Activated naive CD8-positive, alpha-beta T cell treated with anti-CD3 and anti-CD28 coated beads for 36 hours (primary cell): ENCODE results near the gene WSCD2. TPM values are rescaled to one million over a fixed set of nuclear protein-coding genes. Genes with fewer than 3 reads are reported as not detected.

Source experiments
- DNase-seq: peaks from one replicate; pipeline ENCODE4 v3.0.0; 2021
- H3K27ac Mint-ChIP-seq: one replicate; pipeline ENCODE4 v1.8.0; 2022; ENCODE audit warnings: mild to moderate bottlenecking, moderate library complexity, mixed read lengths
- H3K27me3 Mint-ChIP-seq: one replicate; pipeline ENCODE4 v1.8.0; 2022; ENCODE audit warnings: mild to moderate bottlenecking, mixed read lengths
- H3K36me3 Mint-ChIP-seq: one replicate; pipeline ENCODE4 v1.8.0; 2021; ENCODE audit warnings: mild to moderate bottlenecking, mixed read lengths
- H3K4me1 Mint-ChIP-seq: one replicate; pipeline ENCODE4 v1.8.0; 2021; ENCODE audit warnings: mixed read lengths
- H3K4me3 Mint-ChIP-seq: one replicate; pipeline ENCODE4 v1.8.0; 2022; ENCODE audit warnings: mild to moderate bottlenecking, moderate library complexity, mixed read lengths
- H3K9me3 Mint-ChIP-seq: one replicate; pipeline ENCODE4 v1.8.0; 2022; ENCODE audit warnings: mixed read lengths
- total RNA-seq, 2 experiments: library from RNA; stranded (reverse); gene quantifications; one replicate each; pipeline ENCODE4 v1.2.3, GENCODE V29; 2021

Gene WSCD2
- total RNA-seq, 2 experiments from 2014 or later, result not detected

- Mint-ChIP-seq H3K9me3 (peaks cover 2% of the 10 kb centered on the region), H3K36me3 (no peaks in the 10 kb centered on the region), H3K4me3 (no peak overlapping the region), H3K27ac (no peak overlapping the region), H3K27me3 (peaks cover 34% of the 10 kb centered on the region), H3K4me1 (peaks cover 6% of the 10 kb centered on the region)
- no peak for DNase-seq
Observed at GRCh38 chr12:108117902-108118301, 11.2 kb upstream of the WSCD2 start.

GRCh38 chr12:108119126-108119973 is 9.7 kb upstream of the WSCD2 start:
- H3K27me3 Mint-ChIP-seq, result peaks cover 32% of the 10 kb centered on the region
- no peak overlapping the region for H3K27ac Mint-ChIP-seq
- H3K4me3 Mint-ChIP-seq, result no peak overlapping the region
- peaks cover 6% of the 10 kb centered on the region for H3K4me1 Mint-ChIP-seq
- no peaks in the 10 kb centered on the region for H3K36me3 Mint-ChIP-seq
- no peak for DNase-seq
- H3K9me3 Mint-ChIP-seq, result peaks cover 2% of the 10 kb centered on the region

DNA sequence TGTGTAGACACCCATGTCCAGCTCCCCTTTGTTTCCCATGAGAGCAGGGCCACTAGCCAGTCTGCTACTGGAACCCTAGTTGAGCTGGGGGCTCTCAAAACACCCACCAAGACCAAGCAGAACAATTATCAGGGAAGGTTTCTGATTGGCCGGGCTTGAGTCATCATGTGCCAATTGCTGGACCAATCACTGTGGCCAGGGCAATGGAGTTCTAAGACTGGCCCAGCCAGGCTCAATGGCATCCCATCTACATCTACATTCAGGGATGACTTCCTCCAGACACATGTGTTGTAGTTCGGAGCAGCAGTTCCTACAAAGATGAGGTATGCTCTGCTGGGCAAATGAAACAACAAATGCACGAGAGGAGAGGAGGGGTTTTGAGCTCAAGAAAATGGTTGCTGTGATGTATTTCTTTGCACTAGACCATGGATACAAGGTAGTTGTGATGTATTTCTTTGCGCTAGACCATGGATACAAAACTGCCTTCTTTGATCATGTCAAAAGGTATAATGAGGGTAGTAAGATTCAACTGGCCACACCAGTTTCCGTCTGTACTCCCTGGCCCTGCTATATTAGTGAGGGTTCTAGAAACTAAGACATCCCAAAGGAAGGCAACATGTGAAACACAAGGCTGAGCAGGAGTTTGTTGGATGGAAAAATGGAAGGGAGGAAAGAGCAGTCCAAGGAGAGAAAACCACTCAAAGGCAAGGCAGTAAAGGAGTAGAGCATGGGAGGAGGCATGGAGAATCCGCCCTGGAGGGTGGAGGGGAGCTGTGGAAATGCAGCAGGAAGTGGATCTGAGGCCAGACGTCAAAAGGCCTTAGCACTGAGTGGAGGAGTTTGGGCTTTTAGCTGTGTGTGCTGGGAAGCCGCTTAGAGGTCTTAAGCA is 8.9 kb upstream of the WSCD2 start:
- peaks cover 2% of the 10 kb centered on the region for H3K9me3 Mint-ChIP-seq
- no peak overlapping the region for H3K4me3 Mint-ChIP-seq
- DNase-seq, result no peak
- peaks cover 26% of the 10 kb centered on the region for H3K27me3 Mint-ChIP-seq
- no peaks in the 10 kb centered on the region for H3K36me3 Mint-ChIP-seq
- no peak overlapping the region for H3K27ac Mint-ChIP-seq
- peaks cover 6% of the 10 kb centered on the region for H3K4me1 Mint-ChIP-seq

- Mint-ChIP-seq H3K27ac (no peak overlapping the region), H3K4me3 (no peak overlapping the region), H3K27me3 (peaks cover 26% of the 10 kb centered on the region), H3K36me3 (no peaks in the 10 kb centered on the region), H3K9me3 (peaks cover 2% of the 10 kb centered on the region), H3K4me1 (peaks cover 6% of the 10 kb centered on the region)
- DNase-seq, result no peak
Observed at GRCh38 chr12:108120863-108121165, 8.3 kb upstream of the WSCD2 start.

GRCh38 chr12:108121320-108121719 is 7.8 kb upstream of the WSCD2 start:
- Mint-ChIP-seq H3K36me3 (no peaks in the 10 kb centered on the region), H3K9me3 (peaks cover 2% of the 10 kb centered on the region), H3K4me1 (peaks cover 6% of the 10 kb centered on the region), H3K27me3 (peaks cover 25% of the 10 kb centered on the region), H3K4me3 (no peak overlapping the region), H3K27ac (no peak overlapping the region)
- no peak for DNase-seq

GRCh38 chr12:108121728-108122471 is 7.2 kb upstream of the WSCD2 start:
- H3K4me3 Mint-ChIP-seq, result no peak overlapping the region
- H3K36me3 Mint-ChIP-seq, result no peaks in the 10 kb centered on the region
- peaks cover 2% of the 10 kb centered on the region for H3K9me3 Mint-ChIP-seq
- H3K27ac Mint-ChIP-seq, result no peak overlapping the region
- no peak for DNase-seq
- H3K4me1 Mint-ChIP-seq, result peaks cover 6% of the 10 kb centered on the region
- H3K27me3 Mint-ChIP-seq, result peaks cover 30% of the 10 kb centered on the region

- Mint-ChIP-seq H3K27ac (no peak overlapping the region), H3K9me3 (peaks cover 2% of the 10 kb centered on the region), H3K27me3 (peaks cover 38% of the 10 kb centered on the region), H3K4me3 (no peak overlapping the region), H3K4me1 (peaks cover 6% of the 10 kb centered on the region), H3K36me3 (no peaks in the 10 kb centered on the region)
- no peak for DNase-seq
Observed at GRCh38 chr12:108122644-108123043, 6.4 kb upstream of the WSCD2 start.

- peaks cover 2% of the 10 kb centered on the region for H3K9me3 Mint-ChIP-seq
- no peak overlapping the region for H3K4me3 Mint-ChIP-seq
- H3K27me3 Mint-ChIP-seq, result peaks cover 41% of the 10 kb centered on the region
- peaks cover 6% of the 10 kb centered on the region for H3K4me1 Mint-ChIP-seq
- no peaks in the 10 kb centered on the region for H3K36me3 Mint-ChIP-seq
- DNase-seq, result no peak
- H3K27ac Mint-ChIP-seq, result no peak overlapping the region
Observed at GRCh38 chr12:108123402-108123801, 5.7 kb upstream of the WSCD2 start.

DNA sequence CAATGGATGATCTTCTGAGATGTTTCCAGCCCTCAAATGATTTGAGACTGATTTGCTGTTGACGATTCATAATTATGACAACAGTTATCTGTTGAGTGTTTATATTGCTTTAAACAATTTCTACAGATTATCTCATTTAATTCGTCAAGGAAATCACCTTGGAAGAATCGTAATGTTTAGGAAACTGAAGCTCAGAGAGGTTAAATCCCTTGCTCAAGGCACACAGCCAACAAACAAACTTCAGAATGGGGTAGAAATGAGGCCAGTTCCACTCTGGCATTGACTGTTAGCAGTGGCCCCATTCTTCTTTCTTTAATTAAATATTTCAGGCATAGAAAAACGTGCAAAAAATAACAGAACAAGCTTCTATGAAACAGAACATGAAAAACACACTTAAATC is 4.0 kb upstream of the WSCD2 start:
- no peaks in the 10 kb centered on the region for H3K4me1 Mint-ChIP-seq
- H3K9me3 Mint-ChIP-seq, result peaks cover 2% of the 10 kb centered on the region
- H3K27me3 Mint-ChIP-seq, result peaks cover 48% of the 10 kb centered on the region
- H3K4me3 Mint-ChIP-seq, result no peak overlapping the region
- no peaks in the 10 kb centered on the region for H3K36me3 Mint-ChIP-seq
- H3K27ac Mint-ChIP-seq, result no peak overlapping the region
- no peak for DNase-seq

- DNase-seq, result no peak
- peaks cover 2% of the 10 kb centered on the region for H3K9me3 Mint-ChIP-seq
- no peak overlapping the region for H3K27ac Mint-ChIP-seq
- no peaks in the 10 kb centered on the region for H3K36me3 Mint-ChIP-seq
- H3K4me1 Mint-ChIP-seq, result no peaks in the 10 kb centered on the region
- H3K27me3 Mint-ChIP-seq, result peaks cover 54% of the 10 kb centered on the region
- no peak overlapping the region for H3K4me3 Mint-ChIP-seq
Observed at GRCh38 chr12:108126212-108126611, 2.9 kb upstream of the WSCD2 start.

DNA sequence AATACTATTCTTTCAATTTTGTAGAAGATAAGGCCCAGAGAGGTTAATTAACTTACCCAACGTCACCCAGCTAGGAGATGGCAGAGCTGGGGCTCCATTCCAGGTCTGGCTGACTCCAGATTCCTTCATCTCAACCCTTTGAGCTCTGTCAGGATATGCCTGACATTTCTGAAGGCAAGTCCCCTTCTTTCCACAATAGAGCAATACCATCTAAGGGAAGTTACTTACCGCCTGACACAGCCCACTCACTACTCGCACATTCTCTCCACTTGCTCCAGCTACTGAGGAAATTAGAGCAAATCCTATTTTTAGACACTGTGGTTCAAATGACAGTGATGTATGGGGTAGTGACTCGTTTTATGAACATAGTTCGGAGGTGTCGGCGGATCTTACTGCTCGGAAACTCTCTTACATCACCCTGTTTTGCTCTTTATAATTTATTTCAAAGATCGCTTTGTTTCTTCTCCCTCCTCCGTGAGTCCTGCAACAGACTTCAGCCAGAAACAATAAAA is 2.0 kb upstream of the WSCD2 start:
- no peaks in the 10 kb centered on the region for H3K36me3 Mint-ChIP-seq
- peaks cover 2% of the 10 kb centered on the region for H3K9me3 Mint-ChIP-seq
- no peak for DNase-seq
- H3K4me1 Mint-ChIP-seq, result no peaks in the 10 kb centered on the region
- no peak overlapping the region for H3K27ac Mint-ChIP-seq
- H3K4me3 Mint-ChIP-seq, result no peak overlapping the region
- H3K27me3 Mint-ChIP-seq, result peaks cover 62% of the 10 kb centered on the region

- Mint-ChIP-seq H3K9me3 (peaks cover 2% of the 10 kb centered on the region), H3K4me1 (no peaks in the 10 kb centered on the region), H3K36me3 (no peaks in the 10 kb centered on the region), H3K27ac (no peak overlapping the region), H3K27me3 (peaks cover 62% of the 10 kb centered on the region), H3K4me3 (no peak overlapping the region)
- no peak for DNase-seq
Observed at GRCh38 chr12:108127654-108128053, 1.4 kb upstream of the WSCD2 start.

DNA sequence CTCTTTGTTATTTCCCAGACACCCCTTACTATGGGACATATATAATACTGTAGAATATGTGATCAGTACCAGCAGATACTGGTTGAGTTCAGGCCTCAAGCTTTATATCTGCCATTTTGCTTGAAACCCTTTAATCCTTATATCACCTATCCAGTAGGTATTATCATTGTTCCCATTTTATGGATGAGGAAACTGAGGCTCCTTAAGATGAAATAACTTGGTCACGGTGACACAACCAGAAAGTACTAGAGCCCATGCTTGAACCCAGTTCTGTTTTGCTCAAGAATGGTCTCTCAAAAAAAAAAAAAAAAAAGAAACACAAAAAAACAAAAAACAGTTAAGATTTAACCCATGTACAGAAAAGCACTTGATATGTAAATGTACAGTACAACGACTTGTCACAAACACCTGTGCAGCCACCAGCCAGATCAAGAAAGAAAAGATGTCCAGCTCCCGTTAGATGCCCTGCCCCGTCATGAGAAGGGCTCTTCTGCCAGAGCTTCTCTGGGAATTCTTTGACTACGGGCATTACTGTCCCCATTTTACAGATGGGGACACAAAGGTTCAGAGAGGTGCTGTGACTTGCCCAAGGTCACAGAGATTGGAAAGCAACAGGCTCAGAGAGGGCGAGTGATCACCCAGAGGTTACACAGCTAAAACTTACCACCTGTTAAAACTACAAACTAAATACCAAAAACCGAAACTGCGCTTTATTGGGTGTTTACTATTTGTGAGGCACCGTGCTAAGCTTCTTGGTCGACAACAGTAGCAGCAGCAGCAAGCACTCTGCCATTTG is 669 bp upstream of the WSCD2 start:
- peak overlapping the region; percentile 6 for H3K4me3 Mint-ChIP-seq

DNA sequence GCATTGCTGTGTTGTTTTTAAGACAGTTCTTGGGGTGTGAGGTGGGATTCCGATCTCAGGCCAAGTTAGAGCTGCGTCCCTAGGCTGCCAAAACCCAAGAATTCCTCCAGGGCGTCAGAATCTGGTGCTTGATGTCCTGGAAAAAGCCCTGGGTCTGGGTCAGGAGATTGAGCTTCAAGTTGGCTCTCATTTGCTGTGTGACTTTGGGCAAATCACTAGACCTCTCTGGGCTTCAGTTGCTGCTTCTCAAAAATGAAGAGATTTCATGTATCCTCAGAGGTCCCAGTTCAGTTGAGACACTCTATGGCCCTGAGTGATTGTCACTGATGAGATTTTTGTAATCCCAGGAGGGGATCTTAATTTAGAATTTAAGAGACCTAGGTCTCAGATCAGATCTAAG is 1.9 kb downstream of the WSCD2 start:
- H3K27me3 Mint-ChIP-seq, result peaks cover 75% of the 10 kb centered on the region
- no peak for DNase-seq

More for the DNA sequence above, 669 bp upstream of the WSCD2 start:
- Mint-ChIP-seq H3K36me3 (no peaks in the 10 kb centered on the region), H3K27ac (no peak overlapping the region), H3K4me1 (no peaks in the 10 kb centered on the region), H3K9me3 (no peaks in the 10 kb centered on the region), H3K27me3 (peaks cover 64% of the 10 kb centered on the region)
- no peak for DNase-seq

More for the DNA sequence above, 1.9 kb downstream of the WSCD2 start:
- Mint-ChIP-seq H3K27ac (no peak overlapping the region), H3K4me3 (no peak overlapping the region), H3K4me1 (no peaks in the 10 kb centered on the region), H3K9me3 (no peaks in the 10 kb centered on the region), H3K36me3 (no peaks in the 10 kb centered on the region)
